HG02763 (cell line): ENCODE measurements around the gene SCN8A.

ENCODE experiments used
- ATAC-seq: cut with Tn5 transposase; IDR thresholded peaks from one replicate; pipeline ENCODE4 v1.9.1; 2021; ENCODE audit warnings: mild to moderate bottlenecking, moderate library complexity; ENCODE audit not compliant: unreplicated experiment

The SCN8A gene

DNA sequence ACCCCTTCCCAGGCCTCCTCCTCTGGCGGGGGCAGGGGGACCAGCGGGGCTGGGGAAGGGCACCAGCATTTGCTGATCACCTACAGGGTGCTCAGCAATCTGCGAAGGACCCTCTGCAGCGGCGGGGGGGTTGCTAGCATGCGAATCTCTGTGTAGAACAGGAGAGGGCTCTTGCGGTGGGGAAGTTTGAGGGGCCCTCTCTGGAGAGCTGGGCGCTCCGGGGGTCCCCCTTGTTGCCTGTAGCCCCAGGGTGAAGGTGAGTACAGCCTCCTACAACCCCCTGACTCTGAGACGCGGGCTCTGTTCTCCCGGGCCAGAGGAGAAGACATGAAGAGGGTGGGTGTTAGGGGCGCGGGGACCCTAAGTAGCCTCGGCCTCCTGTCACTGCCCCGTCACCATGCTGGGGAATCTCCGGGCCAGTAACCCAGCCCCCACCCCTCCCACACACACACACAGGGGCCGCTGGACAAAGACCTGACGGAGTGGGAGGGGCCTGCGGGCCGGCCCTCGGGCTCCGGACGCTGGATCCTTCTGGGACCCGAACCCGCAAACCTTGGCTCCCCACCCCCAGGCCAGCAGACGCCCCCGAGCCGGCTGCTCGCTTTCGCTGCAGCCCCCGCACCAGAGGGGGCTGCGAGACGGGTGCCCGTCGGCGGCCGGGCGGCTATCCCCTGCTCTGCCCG, 256.8 kb downstream of the SCN8A start:
- no peak for ATAC-seq

DNA sequence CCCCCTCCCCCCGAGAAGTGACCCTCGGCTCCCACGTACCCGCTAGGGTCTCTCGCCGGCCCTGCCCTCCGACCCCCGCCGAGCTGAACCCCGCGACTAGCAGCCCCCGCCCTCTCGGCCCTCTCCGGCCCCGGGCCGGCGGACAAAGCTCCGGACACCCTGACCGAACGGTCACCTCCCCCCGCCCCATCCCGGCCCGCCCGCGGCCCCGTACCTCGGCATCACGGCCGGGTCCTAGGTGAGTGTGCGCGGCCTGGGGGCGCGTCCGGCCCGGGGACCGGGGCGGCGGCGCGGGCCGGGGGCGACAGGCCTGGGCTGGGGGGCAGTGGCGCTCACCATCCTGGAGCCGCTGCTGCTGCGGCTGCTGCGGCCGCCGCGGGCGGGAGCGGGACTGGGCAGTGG, 257.3 kb downstream of the SCN8A start, which contains the start of gene FIGNL2:
FIGNL2 (minus strand) TSS at position 393 of the 402 bp plus-strand sequence. CDS start 26,305 bp downstream, outside the sequence.
- no peak for ATAC-seq

DNA sequence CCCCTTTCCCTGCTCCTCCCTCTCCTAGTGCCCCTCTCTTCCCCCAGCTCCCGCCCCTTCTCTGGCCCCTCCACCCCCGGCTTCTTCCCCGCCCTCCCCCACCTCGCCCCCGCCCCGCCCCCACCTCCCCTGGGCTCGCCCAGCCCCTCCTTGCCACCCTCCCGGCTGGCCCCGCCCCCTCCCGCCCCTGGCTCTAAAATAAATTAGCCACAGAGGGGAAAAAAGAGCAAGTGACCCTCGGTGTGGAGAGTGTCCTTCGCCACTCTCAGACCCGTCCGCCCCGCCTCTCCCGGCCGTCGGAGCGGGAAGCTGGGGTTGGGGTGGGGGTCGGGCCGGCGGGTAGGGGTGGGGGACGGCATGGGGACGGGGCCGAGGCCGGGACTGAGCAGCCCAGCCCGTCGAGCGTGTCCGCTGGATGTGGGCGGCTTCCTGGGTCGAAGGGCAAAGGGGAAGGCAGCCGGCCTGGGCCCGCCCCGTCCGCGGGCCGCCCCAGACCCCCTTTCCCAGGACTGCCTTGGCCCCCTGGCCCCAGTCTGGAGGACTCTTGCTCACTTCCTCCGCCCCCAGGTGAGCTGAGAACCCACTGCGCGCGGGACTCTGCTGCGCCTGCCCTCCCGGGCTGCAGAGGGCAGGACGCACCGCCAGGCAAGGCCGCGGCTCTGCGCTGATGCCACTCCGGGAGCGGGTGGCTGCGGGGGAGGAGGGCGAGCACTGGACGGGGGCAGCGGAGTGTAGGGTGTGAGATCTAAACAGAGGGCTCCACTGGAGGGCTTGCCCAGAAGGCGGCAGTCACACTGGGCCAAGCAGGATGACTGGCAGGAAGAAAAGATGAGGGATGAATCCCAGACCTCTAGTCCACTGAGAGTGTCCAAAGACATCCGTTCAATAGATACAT, 258.1 kb downstream of the SCN8A start:
- ATAC-seq = no peak

DNA sequence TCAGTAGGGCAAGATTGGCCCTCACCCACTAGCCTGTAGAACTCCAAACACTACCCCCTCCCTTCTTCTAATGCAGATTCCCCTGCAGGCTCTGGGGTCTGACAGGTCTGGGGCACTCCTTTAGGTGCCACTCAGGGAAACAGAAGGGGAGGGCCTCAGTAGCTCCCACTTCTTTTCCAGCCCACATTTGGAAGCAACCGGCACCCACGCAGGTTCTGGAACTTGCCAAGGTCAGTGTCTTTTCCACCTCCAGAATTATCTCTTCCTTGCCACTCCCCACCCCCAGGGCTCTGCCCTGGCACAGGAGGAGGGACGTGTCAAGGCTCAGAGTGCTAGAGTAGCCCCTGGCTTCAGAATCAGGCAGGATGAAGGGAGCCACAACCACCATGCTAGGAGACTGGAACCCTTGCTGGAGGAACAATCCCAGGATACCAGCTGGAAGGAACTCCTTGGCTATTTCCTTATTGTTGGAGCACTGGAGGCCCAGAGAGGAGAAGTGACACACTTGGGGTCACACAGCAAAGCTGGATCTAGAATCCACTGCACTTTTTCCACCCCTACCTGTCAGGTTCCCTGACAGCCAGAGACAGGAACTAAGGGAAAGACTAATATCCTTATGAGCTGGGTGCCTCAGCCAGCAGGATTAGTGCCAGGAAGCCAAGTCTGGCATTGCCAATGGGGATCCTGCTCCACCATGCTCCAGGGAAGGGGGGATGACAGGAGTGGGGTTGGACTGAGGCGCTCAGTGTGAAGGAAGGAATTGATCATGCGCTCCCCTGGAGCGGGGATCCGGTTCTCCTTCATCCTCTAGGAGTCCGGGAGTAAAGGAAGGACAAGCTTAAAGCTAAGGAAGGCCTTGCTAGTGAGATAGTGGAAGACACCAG, 259.3 kb downstream of the SCN8A start:
- ATAC-seq = no peak

DNA sequence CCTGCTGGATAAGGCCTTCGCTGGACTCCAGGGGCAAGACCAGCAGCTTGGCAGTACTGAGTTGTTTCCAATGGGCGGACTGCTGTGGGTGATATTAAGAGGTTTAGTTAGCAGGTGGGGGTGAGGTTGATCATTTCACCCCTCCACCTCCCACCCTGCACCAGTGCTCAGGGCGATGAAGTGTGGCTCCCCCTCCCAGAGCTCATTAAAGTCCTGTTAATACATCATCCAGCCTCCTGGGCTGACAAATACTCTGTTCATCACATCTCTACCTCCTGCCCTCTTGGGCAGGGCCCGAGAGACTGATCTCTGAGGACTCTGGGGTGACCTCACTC, 259.9 kb downstream of the SCN8A start:
- no peak for ATAC-seq

DNA sequence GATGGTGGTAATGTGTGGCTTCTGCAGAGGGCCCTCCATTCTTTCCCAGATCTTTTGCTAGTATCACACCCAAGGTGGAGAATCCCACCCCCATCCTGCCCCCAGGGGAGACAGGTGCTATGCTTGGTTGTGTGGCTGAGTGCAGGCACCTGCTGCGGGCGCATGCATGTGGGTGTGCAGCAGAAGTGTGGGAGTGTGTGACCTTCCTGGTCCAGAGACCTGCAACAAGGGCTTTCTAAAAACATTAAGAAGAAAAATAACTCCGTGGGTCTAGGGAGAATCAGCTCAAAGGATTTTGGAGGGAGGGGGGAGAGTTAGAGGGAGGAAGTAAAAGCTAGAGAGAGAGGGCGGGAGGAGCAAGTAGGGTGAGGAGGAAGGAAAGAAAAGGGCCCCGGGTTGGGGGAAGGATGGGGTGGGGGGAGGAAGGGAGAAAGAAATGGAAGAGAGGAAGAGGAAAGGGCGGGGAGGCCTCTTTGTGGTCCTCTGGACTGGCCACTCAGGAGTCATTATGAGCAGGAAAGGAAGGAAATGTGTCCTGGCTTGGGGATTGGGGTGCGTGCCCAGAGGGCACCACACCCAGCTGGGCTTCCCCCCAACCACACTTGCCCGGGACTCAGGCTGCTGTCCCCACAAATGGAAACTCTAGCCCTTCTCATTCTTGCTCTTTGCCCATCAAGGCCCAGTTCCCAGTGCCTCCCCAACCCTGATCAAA, 260.5 kb downstream of the SCN8A start:
- ATAC-seq = no peak

DNA sequence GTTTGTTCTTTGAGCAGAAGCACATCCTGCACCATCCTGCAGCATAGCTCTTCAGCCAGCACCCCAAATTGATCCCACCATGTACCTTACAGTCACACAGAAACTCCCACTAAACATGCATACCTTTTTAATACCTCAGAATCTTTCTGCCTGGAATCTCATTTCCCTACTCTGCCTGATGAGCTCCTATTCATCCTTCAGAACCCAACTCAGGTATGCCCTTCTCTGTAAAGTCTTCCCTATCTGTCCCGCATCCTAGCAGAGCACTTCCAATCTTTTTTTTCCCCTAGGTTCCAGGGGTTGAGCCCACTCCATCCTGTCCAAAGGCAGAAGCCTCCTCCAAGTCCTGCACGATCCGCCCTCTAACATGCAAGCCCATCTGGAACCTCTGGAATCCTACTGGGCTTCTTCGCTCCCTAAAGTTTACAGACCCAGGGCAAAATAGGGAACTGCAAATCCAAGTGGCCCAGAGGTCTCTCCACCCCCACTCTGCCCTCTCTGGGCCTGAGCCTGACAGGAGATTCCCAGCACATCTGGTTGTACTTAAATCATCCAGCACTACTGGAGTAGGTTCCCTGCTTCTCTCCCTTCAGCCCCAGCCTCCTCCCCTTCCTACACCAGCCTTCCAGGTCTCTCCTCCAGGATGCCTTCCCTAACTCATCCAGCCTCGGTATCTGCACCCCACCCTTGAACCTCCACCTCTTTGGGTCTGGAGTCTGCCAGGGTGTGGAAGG, 261.5 kb downstream of the SCN8A start:
- ATAC-seq = no peak

DNA sequence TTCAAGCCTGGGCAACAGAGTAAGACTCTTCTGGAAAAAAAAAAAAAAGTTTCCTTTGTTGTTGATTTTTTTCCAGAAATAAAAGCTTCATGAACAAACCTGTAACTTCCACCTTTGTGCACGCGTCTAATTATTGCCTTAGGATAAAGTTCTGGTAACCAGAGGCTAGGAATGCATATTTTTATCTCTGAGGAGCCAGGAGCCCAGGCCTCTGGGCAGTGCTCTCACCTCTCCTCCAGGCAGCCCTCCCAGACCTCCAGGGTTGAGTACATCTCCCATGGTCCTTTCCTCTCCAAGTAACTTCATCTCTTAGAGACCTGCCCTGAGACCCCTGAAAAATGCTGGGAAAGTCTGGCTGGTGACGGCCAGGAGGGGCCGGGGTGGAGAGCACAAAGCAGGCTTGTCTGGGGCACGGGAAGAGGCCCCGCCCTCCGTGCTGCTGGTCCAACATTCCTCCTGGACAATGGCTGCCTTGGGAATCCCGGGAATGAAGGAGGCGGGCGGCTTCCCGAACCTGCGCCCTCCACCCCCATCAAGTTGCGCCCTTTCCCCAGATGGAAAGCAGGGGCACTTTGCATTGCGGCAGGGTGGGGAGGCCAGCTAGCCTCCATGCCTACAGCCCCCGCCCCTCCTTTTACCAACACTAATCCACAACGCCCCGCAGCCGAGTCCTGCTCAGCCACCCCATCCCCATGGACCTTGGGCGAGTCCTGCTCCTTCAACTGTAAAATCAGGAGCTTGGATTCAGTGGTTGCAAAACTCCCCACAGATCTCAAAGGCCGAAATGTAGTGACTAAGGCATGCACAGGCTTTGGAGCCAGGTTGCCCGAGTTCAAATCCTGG, 264.8 kb downstream of the SCN8A start:
- no peak for ATAC-seq

DNA sequence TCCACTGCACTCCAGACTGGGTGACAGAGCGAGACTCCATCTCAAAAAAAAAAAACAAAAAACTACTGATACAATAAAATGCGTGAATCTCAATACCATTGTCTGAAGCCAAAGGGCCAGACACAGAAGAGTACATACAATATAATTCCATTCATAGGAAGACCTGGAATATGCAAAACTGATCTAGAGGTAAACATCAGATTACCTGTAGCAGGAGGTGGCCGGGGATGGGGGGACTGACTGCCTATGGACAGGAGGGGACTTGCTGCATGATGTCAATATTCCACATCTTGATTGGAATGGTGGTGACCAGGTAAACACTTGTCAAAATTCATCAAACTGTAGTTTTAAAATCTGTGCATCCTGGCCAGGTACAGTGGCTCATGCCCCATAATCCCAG, 270.0 kb downstream of the SCN8A start:
- no peak for ATAC-seq
